Suppressor macrophage (primary cell): ENCODE data around the gene NAT14.
"Not testable (repeated sequence)": the region's sequence is repeated elsewhere in the genome, so short reads cannot be mapped to it uniquely, and the experiment has no call there.

ENCODE experiments used
- DNase-seq, 4 experiments: peaks; one replicate each; pipeline ENCODE4 v3.0.0-alpha.2; 2020 to 2022
- total RNA-seq, 17 experiments: gene quantifications; one replicate each; lab custom pipeline; 2026; ENCODE audit warnings: mixed read lengths in 6 of 17, inconsistent platforms in 3 of 17; lab: John Stamatoyannopoulos, UW

NAT14 gene
- total RNA-seq, result 0.22 to 2.1 (median 0.64) reads per million in 17 experiments

GRCh38 chr19:55484593-55485438 is at the start of gene NAT14:
Gene NAT14, plus strand, starts transcription at chr19:55485188. Its CDS starts 521 bp downstream, at chr19:55485709.
- DNase-seq, result peak; percentile 34 to 69 (median 44)

DNA sequence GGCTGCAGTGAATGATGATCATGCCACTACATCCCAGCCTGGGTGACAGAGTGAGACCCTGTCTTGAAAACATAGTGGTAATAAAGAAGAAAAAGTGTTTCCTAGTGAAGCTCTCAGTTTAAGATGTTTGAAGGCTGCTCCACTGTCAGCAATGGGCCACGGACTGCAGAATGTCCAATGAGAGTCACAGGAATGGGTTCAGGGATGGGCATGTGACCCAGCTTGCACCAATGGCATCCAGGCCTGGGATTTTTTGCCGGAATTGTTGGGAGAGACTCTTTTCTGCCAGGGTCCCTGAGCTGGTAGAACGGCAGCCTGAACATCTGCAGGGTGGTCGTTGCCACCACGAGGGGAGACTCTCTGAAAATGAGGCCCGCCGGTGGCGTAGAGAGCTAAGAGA is 48.1 kb upstream of the NAT14 start:
- DNase-seq, result no peak

DNA sequence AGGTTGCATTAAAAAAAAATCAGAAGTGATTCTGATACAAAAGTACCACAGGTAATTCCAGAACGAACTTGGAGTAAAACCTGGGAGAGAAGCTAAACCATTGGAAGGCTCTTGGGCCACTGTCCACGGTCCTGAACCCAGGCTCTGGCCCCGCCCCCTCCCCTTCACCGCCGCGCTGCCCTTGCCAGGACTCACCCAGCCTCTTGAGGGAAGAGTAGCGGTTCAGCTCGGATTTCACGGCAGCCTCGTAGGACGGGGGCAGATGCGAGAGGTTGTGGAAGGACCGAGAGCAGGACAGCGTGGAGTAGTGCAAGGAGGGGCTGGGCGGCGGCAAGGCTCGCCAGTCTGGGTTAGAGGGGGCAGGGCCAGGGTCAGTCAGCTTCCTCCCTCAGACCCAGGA is 47.6 kb upstream of the NAT14 start:
- DNase-seq, result peak; percentile 53 to 76 (median 70)

GRCh38 chr19:55439052-55439451 is 45.9 kb upstream of the NAT14 start:
- DNase-seq, result no peak

GRCh38 chr19:55440411-55441105 is 44.4 kb upstream of the NAT14 start:
- DNase-seq, result peak in 2 of 4 experiments; percentile 28 to 31

- peak; percentile 55 to 77 (median 72) for DNase-seq
Measured at GRCh38 chr19:55441319-55441691, 43.7 kb upstream of the NAT14 start.

DNA sequence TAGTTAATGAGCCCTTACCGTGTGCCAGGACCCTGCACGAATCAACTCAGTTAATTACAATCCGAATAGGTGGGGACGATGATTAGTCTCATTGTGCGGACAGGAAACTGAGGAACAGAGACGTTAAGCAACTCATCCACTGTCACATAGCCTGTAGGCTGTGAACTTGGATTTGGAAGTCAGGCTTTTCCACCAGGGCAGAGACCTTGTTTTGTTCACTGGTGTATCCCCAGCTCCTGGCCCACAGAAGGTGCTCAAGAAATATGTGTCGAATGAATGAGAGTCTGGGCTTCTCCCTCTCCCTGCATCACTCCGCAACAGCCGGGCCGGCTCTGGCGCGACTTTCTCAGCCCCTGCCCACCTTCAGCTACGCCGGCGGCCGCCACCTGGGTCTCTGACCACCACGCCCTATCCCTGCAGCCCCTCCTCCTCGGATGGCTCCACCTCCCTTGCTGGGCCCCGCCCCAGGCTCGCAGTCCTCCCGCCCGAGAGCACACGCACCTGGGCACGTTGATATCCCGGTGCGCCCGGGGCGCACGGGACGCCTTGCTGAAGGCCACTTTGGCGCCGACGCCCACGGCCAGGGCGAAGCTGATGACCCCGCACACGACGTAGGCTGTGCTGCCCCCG is 43.2 kb upstream of the NAT14 start:
- DNase-seq, result no peak

- peak in 1 of 4 experiments; percentile 22 for DNase-seq
Measured at GRCh38 chr19:55442372-55442961, 42.5 kb upstream of the NAT14 start.

DNA sequence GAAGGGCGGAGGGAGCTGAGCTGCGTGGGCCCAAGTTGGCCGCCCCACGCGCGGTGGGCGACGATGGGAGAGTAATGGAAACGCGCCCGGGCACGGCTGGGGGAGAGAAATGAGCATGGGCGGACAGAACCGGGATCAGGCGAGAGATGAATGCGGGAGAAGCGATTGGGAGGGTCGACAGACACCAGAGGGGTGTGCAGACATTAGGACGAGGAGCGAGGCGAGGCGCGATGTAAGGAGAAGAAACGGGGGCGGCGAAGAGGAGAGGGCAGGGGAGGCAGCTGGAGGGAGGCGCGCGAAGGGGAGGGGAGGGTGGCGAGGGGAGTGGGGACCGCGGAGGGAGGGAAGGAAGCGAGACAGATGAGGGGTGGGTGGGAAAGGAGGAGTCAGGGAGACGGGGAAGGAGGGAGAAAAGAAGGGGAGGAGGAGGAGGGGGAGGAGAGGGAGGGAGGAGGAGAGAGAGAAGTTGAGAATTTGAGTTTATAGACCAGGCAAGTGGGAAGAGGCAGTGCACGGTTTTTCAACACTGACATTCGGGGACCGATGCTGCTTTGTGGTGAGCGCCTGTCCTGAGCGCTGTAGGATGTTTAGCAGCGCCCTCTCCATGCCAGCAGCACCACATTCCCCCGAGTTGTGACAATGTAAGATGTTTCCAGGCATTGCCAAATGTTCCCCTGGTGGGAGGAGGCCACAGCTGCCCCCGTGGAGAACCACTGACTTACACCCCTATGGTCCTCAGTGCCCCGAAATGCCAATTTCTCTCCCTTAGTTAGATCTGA is 41.8 kb upstream of the NAT14 start, which contains the start of gene SHISA7:
Gene SHISA7 (minus strand): TSS at position 256 of the 779 bp plus-strand sequence. CDS start 437 bp downstream, outside the sequence.
- DNase-seq, result peak in 1 of 4 experiments; percentile 18

DNA sequence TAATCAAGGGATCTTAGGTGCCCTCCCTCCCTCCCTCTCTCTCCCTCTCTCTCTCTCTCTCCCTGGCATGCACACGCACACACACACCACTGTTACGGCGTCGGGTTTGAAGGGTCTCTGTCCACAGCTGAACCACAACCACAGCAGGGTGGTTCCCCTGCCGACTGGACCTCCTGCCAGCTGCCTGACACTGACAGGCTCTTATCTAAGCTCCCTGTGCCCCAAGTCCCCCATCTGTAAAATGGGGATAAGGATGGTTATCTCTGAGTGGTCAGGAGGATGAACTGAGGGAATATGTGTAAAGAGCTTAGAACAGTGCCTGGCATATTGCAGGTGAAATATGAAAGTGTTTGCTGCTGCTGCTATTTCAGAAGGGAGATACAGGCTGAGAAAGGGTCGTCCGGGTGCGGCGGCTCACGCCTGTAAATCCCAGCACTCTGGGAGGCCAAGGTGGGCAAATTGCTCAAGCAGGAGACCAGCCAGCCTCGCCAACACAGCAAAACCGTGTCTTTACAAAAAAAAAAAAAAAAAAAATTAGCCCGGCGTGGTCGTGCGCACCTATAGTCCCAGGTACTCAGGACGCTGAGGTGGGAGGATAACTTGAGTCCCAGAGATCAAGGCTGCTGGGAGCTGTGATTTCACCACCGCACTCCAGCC is 41.0 kb upstream of the NAT14 start:
- no peak for DNase-seq

DNA sequence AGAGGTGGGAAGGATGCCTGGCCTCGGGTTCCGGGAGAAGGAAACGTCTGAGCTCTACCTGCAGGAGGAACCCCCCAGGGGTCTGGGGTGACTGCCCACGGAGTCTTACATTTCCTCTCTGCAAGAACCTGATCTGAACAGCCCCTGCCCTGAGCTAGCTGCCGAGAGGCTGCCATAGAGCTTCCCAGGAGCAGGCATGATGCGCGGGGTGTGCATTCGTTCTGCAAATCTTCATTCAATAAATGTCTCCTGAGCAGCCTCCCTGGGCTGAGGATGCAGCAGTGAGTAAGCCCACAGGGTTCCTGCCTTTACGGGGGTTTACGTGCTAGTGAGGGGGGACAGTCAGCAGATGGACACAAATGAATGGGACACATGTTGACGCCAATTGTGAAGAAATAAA is 40.3 kb upstream of the NAT14 start:
- DNase-seq, result no peak

DNA sequence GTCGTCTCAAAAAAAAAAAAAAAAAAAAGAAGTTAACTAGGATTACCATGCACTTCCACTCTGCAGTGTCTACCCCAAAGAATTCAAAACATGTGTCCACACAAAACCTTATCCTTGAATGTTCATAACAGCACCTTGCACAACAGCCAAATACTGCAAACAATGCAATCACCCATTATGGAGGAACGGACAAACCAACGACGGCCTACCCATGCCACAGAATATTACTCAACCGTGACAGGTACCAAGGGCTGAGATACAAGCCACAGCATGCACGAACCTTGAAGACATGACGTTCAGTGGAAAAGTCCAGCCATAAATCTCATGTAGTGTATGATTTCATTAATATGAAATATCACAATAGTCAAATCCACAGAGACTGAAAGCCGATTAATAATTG is 38.9 kb upstream of the NAT14 start:
- no peak for DNase-seq

- DNase-seq, result peak in 2 of 4 experiments; percentile 20 to 24
Measured at GRCh38 chr19:55447421-55448174, 37.4 kb upstream of the NAT14 start.

DNA sequence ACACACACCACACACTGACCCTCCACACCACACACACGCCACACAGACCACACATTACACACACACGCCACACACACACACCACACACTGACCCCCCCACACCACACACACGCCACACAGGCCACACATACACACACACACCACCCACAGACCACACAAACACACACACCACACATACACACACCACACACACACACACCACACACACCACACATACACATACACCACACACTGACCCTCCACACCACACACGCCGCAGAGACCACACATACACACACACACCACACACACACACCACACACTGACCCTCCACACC is 36.9 kb upstream of the NAT14 start:
- not testable (repeated sequence) for DNase-seq

- DNase-seq, result no peak
Measured at GRCh38 chr19:55449469-55449868, 35.5 kb upstream of the NAT14 start.

- peak in 1 of 4 experiments; percentile 18 for DNase-seq
Measured at GRCh38 chr19:55451163-55451964, 33.6 kb upstream of the NAT14 start.

DNA sequence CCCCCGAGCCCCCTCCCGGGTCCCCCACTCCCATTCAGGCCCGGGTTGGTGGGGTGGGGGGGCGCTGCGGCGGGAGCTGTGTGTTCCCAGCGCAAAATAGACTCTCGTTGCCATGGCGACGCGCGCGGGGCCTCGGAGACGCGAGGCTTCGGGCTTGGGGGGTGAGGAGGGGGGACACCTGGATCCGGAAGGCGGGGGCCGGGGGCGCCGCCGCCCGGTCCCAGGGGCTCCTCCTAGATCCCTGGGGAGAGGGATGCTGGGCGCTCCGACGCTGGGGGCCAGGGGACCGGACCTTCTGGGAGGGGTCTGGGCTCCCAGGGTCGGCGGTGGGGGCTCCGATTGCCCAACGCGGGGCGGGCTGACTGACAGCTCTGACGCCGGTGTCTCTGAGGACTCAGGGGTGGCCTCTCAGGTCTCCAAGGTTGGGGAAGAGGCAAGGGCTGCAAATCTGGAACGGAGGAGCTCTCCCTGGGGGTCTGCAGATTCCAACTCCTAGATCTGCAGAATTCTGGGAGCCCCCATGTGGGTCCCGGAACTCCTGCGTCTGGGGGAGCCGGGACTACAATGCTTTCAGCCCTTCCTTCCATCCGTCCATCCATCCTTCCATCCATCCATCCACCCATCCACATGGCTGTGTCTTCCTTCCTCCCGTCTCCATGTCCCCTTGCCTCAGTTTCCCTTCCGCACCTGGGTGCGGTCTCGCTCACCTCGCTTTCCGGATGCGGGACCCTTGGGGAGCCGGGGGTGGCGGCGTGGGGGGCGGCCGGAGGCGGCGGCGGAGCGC is 32.8 kb upstream of the NAT14 start:
- DNase-seq, result no peak

- DNase-seq, result peak; percentile 28 to 65 (median 40)
Measured at GRCh38 chr19:55452749-55453346, 32.1 kb upstream of the NAT14 start.
